DOHH2 (cell line): ENCODE data around the gene ADSL.

Experiments
- CTCF ChIP-seq: fragments of 200-600 bp; sonication (generic); IDR thresholded peaks from one replicate; pipeline ENCODE4 v1.5.1; 2014; ENCODE audit warnings: antibody characterized with exemption, mild to moderate bottlenecking, low read depth, low read length; ENCODE audit not compliant: poor library complexity, severe bottlenecking
- EZH2phosphoT487 ChIP-seq: fragments of 200-600 bp; sonication (generic); IDR thresholded peaks from 2 replicates; pipeline ENCODE4 v1.6.1; 2017; ENCODE audit warnings: borderline replicate concordance, mild to moderate bottlenecking, antibody characterized with exemption, low read length, moderate library complexity, mixed read lengths

- TF ChIP-seq CTCF (no peak), EZH2phosphoT487 (no peak)
Measured at GRCh38 chr22:40347300-40347699, 1.0 kb downstream of the ADSL start.
